HG02938 (cell line): Measurements from ENCODE around the gene TMEM178B.

Source experiments
- ATAC-seq: cut with Tn5 transposase; IDR thresholded peaks from one replicate; pipeline ENCODE4 v1.9.1; 2021; ENCODE audit warnings: mild to moderate bottlenecking, moderate library complexity; ENCODE audit not compliant: unreplicated experiment

The TMEM178B gene

DNA sequence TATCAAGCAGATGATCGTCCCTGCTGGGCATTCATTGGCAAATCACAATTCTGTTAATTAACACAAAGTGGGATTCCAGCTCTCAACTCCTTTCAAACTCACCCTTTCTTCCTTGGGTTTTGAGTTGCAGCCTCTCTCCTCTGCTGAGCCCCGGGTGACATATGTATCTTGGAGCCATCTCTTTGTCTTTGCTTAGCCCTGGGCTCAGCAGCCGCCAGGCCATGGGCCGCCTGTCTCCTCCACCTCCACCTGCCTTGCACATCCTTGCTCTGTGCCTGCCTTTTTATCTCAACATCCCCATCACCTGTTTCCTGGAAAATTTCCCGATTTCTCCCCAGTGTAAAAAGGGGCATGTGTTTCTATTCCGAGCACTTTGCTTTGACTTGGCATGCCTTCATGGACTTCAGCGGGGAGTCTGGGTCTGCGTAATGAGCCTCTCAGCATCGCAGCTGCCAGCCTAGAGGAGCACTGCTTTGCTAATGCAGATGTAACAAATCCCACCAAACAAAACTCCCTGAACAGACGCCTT lies 336.0 kb downstream of the TMEM178B start:
- no peak for ATAC-seq

DNA sequence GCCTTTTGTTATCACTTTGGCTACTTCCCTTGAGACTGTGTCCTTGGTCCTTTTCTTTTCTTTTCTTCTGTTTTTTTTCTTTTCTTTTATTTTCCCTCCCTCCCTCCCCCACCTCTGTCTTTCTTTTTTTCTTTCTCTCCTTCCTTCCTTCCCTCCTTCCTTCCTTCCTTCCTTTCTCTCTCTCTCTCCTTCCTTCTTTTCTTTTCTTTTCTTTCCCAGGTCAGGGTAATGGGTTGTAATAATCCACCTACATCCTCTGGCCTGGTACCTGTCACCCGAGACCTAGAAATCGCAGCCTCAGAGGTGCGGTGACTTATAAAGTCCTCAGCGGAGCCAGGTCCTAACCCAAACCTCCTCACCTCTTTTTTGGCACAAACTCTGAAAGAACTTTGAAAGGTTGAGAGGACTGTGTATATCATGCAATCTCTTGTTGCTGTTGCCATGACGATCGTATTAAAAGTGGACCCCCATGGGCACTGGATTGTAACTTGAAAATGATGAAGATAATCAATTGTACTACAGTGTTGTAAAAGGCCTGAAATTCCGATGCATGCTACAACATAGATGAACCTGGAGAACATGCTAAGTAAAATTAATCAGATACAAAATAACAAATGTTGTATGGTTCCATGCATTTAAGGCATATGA lies 336.6 kb downstream of the TMEM178B start:
- no peak for ATAC-seq

DNA sequence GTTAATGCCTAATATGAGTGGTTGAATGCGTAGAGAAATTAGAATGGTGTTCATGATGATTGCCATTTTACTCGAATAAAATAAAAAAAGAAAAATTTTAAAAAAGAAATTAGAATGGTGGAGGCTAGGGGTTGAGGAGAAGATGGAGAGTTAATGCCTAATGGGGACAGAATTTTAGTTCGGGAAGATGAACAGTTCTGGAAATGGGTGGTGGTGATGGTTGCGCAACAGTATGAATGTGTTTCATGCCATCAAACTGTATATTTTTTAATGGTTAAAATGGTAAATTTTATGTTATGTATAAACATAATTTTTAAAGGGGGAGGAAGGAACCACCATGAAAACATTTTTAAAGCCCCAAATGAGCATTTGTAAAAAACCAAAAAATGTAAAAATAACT lies 337.3 kb downstream of the TMEM178B start:
- ATAC-seq: no peak

DNA sequence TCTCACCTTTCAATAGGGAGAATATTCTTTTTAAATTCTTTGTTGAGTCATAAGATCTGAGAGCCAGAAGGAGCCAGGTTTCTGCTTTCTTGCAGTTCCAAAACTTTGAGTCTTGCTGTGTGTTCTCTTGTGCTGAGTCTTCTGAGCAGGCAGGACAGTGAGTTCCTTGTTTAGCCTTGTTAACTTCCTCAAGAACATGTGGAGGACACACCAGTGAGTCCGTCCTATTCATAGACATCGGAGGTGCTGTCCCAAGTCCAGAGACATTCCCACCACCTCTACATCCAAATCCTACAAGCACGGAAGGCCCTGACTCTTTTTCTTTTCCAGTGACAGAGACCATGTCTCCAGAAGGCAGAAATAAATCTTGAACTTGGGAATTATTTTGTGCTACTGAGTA lies 342.1 kb downstream of the TMEM178B start:
- ATAC-seq: no peak

DNA sequence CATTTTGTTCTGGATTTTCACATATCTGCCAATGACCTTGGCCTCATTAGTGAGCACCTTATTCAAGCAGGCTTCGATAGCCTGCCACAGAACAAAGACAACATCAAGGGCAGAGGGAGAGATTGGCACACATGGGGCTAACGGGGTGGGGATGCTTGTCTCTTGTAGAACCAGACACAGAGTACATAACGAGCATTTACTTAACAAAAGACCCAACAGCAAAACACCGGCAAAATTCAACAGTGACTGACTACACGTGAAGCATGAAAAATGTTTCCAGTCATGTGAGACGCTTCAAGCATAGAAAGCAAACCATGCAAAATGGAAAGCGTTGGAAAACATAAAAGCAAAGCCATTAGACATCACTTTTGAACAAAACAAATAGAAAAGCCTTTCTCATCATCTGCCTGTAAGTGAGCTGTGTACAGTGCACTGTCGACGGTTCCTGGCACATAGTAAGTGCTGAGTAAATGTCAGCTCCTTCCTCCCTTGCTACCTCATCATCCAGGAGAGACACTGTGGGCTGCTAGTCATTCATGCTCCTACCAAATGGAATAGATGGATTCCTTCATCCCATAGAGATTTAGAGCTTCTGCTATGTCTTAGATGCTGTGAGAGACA lies 342.9 kb downstream of the TMEM178B start:
- no peak for ATAC-seq

DNA sequence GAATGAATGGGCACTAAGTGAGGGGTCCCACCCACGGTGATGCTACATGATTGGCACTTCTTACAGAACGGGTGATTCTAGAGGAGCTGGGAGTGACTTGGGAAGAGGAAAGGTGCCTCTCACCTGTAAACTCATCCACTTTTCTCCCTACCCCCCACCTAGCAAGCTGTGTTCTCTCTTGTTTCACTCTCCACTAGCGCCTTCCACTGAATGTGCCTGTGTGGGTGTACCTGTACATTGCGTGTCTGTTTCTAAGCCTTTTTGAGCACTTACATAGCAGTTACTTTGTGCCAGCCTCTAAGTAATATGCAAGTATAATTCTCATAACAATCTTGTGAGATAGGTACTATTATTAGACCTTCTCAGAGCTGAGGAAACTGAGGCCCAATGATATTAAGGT lies 343.6 kb downstream of the TMEM178B start:
- ATAC-seq: no peak

DNA sequence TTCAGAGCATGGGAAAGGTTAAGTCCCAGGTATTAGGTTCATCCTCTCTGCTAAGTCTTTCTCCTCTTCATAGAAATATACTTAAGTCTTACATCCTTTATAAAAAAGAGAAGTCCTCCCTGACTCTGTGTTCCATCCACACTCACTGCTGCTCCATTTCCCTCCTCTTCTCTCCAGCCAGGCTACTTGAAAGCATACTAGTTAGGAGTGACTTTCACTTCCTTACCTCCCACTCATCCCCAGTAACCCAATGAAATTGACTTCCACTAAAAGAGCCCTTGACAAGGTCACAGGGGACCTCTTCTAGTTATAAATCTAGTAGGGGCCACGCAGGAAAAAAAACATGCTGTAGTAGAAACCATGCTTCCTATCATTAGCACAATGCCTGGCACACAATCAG lies 344.2 kb downstream of the TMEM178B start:
- no peak for ATAC-seq

DNA sequence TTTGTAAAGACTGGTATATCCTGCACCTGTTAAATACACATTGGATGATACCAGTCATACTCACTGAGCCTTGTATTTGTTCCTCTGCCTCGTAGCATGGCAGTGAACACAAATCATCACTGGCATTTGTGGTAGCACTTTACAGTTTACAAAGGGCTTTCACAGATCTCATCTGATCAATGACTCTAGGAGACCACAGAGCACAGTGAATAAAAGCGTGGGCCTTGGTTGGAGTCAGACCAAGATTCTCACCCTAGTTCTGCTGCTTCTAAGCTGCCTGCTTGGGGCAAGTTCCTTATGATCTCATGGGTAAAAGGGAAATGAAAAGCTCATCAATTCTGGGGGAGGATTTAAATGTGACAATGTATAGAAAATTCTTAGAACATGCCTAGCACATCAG lies 347.4 kb downstream of the TMEM178B start:
- no peak for ATAC-seq

DNA sequence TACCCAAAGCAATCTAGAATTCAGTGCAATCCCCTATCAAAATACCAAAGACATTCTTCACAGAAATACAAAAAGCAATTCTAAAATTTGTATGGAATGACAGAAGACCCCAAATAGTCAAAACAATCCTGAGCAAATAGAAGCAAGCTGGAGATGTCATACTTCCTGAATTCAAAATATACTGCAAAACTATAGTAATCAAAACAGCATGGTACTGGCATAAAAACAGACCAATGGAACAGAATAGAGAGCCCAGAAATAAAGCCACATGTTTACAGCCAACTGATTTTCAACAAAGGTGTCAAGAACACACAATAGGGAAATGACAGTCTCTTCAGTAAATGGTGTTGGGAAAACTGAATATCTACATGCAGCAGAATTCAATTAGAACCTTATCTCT lies 353.3 kb downstream of the TMEM178B start:
- ATAC-seq: no peak

DNA sequence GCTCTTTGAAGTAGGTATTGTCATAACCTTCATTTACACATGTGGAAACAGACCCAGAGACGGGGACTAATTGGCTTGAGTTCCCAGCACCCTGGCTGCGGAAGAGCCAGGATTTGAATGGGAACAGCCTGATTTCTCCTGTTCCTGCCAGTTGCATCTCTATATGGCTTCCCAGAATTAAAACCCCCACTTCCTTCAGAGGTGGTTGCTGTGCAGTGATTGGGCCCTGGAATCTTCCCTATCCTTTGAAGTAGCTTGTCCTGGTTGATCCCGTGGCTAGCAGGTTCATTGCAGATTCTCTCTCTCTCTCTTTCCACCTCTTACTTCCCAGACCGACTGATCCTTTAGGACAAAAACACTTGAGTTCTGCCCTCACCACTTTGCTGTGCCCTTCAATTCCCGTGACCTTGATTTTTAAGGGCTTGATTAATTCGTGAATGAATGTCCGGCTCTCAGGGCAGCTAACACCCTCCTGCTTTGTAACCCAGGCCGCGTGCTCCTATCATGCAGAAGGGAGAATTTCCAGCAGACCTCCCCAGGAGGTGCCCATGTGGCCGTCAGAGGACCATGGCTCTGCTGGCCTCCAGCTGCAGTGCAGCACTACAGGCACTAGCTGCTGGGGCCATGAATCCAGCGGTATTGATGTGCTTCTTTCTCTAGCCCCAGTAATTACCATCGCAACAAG lies 356.7 kb downstream of the TMEM178B start:
- no peak for ATAC-seq

DNA sequence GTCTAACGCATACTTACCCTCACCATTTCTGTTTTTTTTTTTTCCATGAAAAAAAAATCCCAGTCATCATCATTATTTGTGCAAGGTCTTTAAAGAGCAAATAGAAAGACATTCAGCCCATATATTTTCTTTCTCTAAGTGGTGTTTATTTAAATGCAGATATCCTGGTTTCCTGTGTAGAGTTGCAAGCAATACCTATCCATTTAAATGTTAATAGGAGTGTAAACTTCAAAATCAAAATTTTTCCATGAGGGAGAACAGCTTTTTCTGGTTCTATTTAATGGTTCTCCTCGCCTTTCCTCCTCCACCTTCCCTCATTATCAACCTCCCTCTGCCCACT lies 357.2 kb downstream of the TMEM178B start:
- ATAC-seq: no peak

DNA sequence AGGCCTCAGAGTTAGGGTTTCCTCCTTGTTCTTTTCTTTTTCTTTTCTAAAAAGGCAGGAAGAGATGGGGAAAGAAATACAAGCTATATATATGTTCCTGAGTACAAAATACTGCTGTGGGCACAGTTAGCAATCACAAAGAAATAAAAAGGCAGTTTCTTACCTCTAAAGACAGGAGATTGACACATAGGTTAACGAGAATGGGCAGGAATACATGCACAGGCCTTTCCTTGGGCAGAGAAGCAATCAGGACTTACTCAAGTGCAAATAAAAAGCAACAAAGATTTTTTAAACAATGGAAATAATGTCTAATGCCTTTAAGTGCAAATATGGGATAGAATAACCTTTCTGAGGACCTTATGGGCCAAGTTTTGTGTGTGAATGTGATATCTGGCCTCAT lies 357.8 kb downstream of the TMEM178B start:
- no peak for ATAC-seq

DNA sequence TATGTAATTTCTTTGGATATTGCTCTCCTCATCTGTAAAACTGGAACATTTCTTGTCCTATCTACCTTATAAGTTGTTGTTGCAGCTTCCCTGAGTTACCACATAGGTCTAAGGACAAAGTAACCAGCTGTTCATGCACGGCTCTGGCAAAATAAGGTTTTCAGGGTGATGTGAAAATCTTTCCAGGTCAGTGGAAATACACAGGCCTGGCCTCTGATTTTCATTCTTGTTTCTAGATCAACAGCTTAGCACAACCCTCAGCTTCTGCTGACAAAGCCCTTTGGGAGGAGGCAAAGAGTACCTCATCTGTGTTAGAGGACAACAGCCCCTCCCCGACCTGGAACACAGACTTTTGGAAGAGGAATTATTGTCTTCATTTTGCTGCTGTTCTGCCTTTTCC lies 359.8 kb downstream of the TMEM178B start:
- no peak for ATAC-seq

DNA sequence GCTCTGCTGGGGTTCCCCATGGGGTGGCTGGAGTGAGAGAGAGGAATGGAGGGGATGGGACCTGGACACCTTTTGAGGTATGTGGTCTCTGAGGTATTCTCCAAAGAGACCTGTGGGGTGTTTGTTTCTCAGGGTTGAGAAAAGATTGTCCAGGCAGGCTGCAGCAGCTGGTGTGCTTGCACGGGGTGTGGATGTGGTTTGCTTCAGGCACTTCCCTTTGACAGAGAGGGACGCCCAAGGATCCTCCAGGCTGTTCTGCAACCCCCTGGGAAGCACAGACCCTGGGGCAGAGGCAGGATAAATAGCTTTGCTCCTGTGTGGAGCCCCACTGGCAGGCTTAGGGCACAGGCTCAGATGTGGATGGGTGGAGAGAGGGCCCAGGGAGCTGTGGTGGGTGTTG lies 362.3 kb downstream of the TMEM178B start:
- no peak for ATAC-seq

DNA sequence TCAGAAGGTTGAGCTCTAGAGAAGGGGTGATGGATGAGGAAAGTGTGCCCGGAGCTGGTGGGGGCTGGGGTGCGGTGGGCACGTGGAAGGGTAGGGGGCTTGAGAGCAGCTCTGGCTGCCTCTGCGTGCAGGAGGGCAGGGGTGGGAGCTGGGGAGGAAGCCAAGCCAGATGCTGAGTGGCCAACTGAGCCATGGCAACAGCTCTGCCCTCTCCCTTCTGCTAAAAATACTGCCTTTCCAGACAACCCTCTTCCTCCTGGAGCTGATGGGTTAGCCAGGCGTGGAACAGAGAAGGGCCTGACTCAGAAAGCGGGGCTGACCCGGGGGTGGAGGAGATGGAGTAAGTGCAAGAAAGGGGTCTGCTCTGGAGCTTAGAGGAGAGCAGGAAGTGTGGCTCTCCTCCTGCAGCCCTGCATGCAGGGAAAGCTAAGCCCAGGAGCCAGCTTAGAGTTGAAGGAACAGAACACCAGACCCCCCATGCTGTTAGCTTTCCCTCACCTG lies 362.8 kb downstream of the TMEM178B start:
- no peak for ATAC-seq

DNA sequence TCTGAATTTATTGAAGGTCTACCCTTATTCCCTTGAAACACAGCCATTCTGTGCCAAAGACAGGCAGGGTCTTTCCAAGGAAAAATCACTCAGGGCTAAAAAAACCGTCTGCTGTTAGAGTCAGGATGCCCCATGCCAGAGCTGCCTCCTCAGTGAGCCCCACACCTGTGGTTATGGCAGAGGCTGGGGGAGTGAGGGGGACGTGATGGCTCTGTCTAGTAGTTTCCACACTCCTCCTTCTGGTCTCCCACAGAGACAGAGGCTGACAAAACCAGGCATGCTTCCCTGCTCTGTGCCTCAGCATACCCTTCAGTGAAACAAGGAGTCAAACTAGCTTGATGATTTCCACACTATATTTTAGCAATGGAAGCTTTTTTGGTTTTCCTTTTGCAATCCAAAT lies 365.3 kb downstream of the TMEM178B start:
- no peak for ATAC-seq

DNA sequence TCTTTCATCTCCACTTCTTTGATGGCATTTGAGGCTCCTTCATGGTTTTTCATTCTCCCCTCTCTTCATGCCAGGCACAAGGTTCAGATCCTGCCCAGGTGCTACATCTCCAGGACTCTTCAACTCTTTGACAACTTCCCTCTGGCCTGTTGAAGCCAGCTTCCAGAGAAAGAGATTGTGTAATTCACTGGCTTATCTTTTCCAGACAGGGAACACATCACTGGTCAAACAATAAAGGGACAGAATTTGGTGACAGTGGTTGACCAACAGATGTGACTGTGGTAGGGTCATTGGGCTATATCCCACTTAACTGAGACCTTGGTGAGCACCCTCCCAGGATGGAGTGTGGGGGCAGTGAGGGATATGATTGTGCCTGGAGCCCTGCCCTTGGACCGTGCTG lies 365.9 kb downstream of the TMEM178B start:
- no peak for ATAC-seq

DNA sequence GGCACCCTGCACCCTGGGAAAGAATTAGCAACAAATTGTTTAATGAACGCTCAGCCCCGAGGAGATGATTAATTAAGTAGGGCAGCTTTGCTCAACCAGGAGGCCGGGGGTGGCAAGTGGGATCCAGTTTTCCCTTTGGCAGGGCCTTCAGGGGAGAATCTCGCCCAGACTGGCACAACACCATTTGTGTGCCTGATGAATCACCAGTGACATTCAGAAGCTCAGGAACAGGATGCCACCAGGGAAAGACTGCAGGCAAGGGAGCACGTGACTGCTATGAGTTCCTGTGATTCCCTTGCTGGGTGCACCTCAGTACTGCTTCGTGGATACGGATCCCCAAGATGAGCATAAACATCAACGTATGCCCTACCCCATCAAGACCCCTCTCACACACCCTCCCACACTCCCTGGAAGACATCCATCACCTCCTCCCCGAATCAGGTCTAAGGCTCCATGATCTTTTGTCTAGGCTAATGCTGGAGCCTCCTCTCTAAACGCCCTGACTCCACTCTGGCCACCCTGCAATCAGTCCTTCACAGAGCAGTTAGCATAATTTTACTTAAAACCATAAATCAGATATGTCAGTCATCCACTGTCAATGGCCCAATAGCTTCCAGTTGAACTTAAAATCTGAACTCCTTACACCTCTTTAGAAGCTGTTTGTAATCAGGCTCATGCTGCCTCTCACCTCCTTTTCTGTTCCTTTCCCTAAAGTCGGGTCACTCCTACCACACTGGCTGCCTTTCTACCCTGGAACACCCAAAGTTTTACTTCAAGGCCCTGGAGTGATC lies 368.2 kb downstream of the TMEM178B start:
- ATAC-seq: no peak

DNA sequence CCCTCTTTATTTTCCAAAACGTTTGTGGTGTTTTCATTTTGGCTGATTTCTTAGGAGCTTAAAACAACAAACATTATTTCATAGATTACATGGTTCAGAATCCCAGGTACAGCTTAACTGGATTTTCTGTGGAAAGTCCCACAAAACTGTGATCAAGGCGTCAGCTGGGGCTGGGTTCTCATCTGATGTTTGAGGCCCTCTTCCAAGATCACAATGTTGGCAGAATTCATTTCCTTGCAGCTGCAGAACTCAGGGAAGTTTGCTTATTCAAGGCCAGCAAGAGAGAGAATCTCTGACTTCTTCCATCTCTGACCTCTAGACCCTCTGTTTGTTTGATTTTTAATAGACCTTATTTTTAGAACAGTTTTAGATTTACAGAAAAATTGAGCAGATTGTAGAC lies 368.9 kb downstream of the TMEM178B start:
- no peak for ATAC-seq

DNA sequence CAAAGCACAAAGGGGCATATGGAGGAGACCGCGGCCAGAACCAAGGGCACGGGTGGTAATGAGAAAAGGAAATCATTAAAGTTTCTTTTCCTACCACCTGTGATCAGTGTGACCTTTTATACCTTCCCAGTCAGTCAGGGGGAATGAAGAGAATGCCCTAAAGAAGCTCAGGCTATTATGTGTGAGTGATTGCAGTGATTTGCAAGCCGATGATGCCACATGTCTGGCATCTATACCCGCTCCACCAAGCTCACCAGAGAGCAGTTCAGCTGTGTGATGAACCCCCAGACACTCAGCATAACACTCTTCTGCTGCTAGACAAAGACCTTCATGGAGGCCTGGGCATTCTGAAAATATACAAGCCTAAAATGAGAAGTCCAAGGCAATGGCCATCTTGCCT lies 371.1 kb downstream of the TMEM178B start:
- ATAC-seq: no peak

DNA sequence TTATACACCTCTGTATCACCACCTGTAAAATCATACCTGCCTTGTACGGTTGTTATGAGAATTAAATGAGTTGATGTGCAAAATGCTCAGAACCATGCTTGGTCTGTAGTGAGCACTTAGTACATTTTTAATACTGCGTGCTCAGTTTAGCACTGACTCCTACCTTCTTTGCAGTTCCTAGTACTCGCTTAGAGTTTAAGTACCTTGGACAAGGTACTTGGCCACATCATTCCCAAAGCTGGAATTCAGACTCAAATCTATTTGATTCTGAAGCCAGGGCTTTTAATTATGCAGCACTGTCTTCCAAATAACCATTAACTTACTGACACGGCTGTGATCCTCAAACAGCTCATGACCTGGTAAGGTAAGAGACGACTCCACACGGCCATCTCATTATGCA lies 377.4 kb downstream of the TMEM178B start:
- ATAC-seq: no peak
